CD8-positive, alpha-beta memory T cell (primary cell): ENCODE results near the gene CYP26C1. TPM values are rescaled to one million over a fixed set of nuclear protein-coding genes. Genes with fewer than 3 reads are reported as not detected.

ENCODE experiments used
- CTCF ChIA-PET: fragments of 350-600 bp; sonication (Branson Sonifier 250); formaldehyde crosslinking; loops from one replicate; lab custom pipeline; 2021; ENCODE audit warnings: antibody characterized with exemption; lab: Charles Lee
- POLR2A ChIA-PET: fragments of 350-600 bp; sonication (Branson Sonifier 250); formaldehyde crosslinking; loops from one replicate; lab custom pipeline; 2021; ENCODE audit warnings: antibody characterized with exemption; lab: Charles Lee
- DNase-seq, 5 donors: peaks; one replicate each; pipeline versions ENCODE4 v3.0.0 to v3.0.0-alpha.2; 2020 to 2022; ENCODE audit warnings: mixed read lengths in 1 of 5
- H3K27ac ChIP-seq: one replicate; pipeline ENCODE4 v1.7.0; 2013; ENCODE audit warnings: low read depth, mild to moderate bottlenecking, low read length, moderate library complexity
- H3K27me3 ChIP-seq: 2 replicates; pipeline ENCODE4 v1.7.0; 2013; ENCODE audit warnings: low read length, mild to moderate bottlenecking; ENCODE audit not compliant: insufficient read depth, poor library complexity, severe bottlenecking
- H3K36me3 ChIP-seq: 2 replicates; pipeline ENCODE4 v1.7.0; 2013; ENCODE audit warnings: mild to moderate bottlenecking, low read length, moderate library complexity; ENCODE audit not compliant: insufficient read depth
- H3K4me1 ChIP-seq: 2 replicates; pipeline ENCODE4 v1.7.0; 2013; ENCODE audit warnings: mild to moderate bottlenecking, low read length, moderate library complexity; ENCODE audit not compliant: insufficient read depth
- H3K4me3 ChIP-seq: 2 replicates; pipeline ENCODE4 v1.7.0; 2013; ENCODE audit warnings: mild to moderate bottlenecking, low read length
- H3K9me3 ChIP-seq: 2 replicates; pipeline ENCODE4 v1.7.0; 2013; ENCODE audit warnings: mild to moderate bottlenecking, low read length
- H3K27ac Mint-ChIP-seq, 8 donors: one replicate each; pipeline ENCODE4 v1.8.0; 2020 to 2021; ENCODE audit warnings: mixed read lengths in 8 of 8, mild to moderate bottlenecking in 6 of 8, inconsistent platforms in 3 of 8, moderate library complexity in 3 of 8
- H3K27me3 Mint-ChIP-seq, 2 donors: one replicate each; pipeline ENCODE4 v1.8.0; 2020 to 2021; ENCODE audit warnings: mixed read lengths in 2 of 2, mild to moderate bottlenecking in 1 of 2, moderate library complexity in 1 of 2
- H3K36me3 Mint-ChIP-seq, 3 donors: one replicate each; pipeline ENCODE4 v1.8.0; 2020 to 2021; ENCODE audit warnings: mixed read lengths in 3 of 3, inconsistent platforms in 1 of 3, mild to moderate bottlenecking in 1 of 3
- H3K4me1 Mint-ChIP-seq, 3 donors: one replicate each; pipeline ENCODE4 v1.8.0; 2020 to 2021; ENCODE audit warnings: mixed read lengths in 3 of 3, inconsistent platforms in 1 of 3, mild to moderate bottlenecking in 1 of 3
- H3K4me3 Mint-ChIP-seq, 7 donors: one replicate each; pipeline ENCODE4 v1.8.0; 2020 to 2021; ENCODE audit warnings: mixed read lengths in 7 of 7, mild to moderate bottlenecking in 6 of 7, moderate library complexity in 4 of 7, inconsistent platforms in 2 of 7
- H3K9me3 Mint-ChIP-seq, 5 donors: one replicate each; pipeline ENCODE4 v1.8.0; 2020 to 2022; ENCODE audit warnings: mixed read lengths in 5 of 5, mild to moderate bottlenecking in 3 of 5, moderate library complexity in 2 of 5, inconsistent platforms in 1 of 5
- polyA plus RNA-seq: library from polyadenylated mRNA; unstranded; fragments of 300-500 nt; fragmentation: Illumina TruSeq; gene quantifications from one replicate; pipeline ENCODE4 v1.2.3, GENCODE V29; 2021
- total RNA-seq, 2 experiments: library from RNA; stranded (reverse); gene quantifications; one replicate each; pipeline ENCODE4 v1.2.3, GENCODE V29; 2021

CYP26C1 gene
- total and polyA plus RNA-seq, 3 experiments from 2014 or later, result not detected

GRCh38 chr10:93072225-93072712, 11.7 kb downstream of the CYP26C1 start:
- Histone ChIP-seq H3K9me3 (no peaks in the 10 kb centered on the region), H3K27ac (peak overlapping the region; percentile 79), H3K36me3 (no peaks in the 10 kb centered on the region), H3K27me3 (peaks cover 21% of the 10 kb centered on the region), H3K4me3 (peak overlapping the region; percentile 26), H3K4me1 (peaks cover 4% of the 10 kb centered on the region)
- no peak for DNase-seq
- Mint-ChIP-seq H3K4me1 (peaks cover 27 to 61% (median 31%) of the 10 kb centered on the region in 3 donors), H3K4me3 (peak overlapping the region; percentile 52 to 69 (median 63)), H3K27me3 (peaks cover 62 to 78% of the 10 kb centered on the region in 2 donors), H3K36me3 (no peaks in the 10 kb centered on the region), H3K9me3 (peaks cover 0 to 2% (median 0%) of the 10 kb centered on the region in 5 donors), H3K27ac (no peak overlapping the region)
- POLR2A ChIA-PET, result no interaction called here
- CTCF ChIA-PET, result no interaction called here

- Mint-ChIP-seq H3K27me3 (peaks cover 57 to 76% of the 10 kb centered on the region in 2 donors), H3K9me3 (peaks cover 0 to 2% (median 0%) of the 10 kb centered on the region in 5 donors), H3K36me3 (no peaks in the 10 kb centered on the region), H3K4me1 (peaks cover 23 to 55% (median 28%) of the 10 kb centered on the region in 3 donors), H3K4me3 (peak overlapping the region in 6 of 7 donors; percentile 5 to 69 (median 58)), H3K27ac (no peak overlapping the region)
- CTCF ChIA-PET, result no interaction called here
- Histone ChIP-seq H3K27ac (peak overlapping the region; percentile 79), H3K27me3 (peaks cover 21% of the 10 kb centered on the region), H3K9me3 (no peaks in the 10 kb centered on the region), H3K4me3 (peak overlapping the region; percentile 26), H3K36me3 (no peaks in the 10 kb centered on the region), H3K4me1 (peaks cover 4% of the 10 kb centered on the region)
- no peak for DNase-seq
- POLR2A ChIA-PET, result no interaction called here
Observed at GRCh38 chr10:93072713-93073538, 12.3 kb downstream of the CYP26C1 start.

DNA sequence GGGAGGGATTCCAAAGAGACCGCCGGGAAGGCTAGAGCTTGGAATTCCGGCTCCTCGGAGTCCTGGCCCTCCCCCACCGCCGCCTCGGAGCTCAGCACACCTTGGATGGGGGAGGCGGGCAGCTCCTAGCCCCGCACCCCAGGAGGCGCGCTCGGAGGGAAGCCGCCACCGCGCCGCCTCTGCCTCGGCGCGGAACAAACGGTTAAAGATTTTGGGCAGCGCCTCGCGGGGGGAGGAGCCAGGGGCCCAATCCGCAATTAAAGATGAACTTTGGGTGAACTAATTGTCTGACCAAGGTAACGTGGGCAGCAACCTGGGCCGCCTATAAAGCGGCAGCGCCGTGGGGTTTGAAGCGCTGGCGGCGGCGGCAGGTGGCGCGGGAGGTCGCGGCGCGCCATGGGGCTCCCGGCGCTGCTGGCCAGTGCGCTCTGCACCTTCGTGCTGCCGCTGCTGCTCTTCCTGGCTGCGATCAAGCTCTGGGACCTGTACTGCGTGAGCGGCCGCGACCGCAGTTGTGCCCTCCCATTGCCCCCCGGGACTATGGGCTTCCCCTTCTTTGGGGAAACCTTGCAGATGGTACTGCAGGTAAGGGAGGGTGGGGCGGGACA, 13.0 kb downstream of the CYP26C1 start, which contains the start of gene CYP26A1:
TSS of gene CYP26A1 (plus strand) at position 355 of the 608 bp plus-strand sequence. CDS start at position 397, 42 bp downstream.
- Histone ChIP-seq H3K36me3 (no peaks in the 10 kb centered on the region), H3K4me3 (peak within 1 kb of the TSS; percentile 26), H3K27me3 (peaks cover 21% of the 10 kb centered on the region), H3K4me1 (peaks cover 4% of the 10 kb centered on the region), H3K9me3 (no peaks in the 10 kb centered on the region), H3K27ac (peak within 1 kb of the TSS; percentile 79)
- peaks cover 21 to 51% (median 25%) of the 10 kb centered on the region in 3 donors for H3K4me1 Mint-ChIP-seq
- peaks cover 0 to 2% (median 0%) of the 10 kb centered on the region in 5 donors for H3K9me3 Mint-ChIP-seq
- H3K36me3 Mint-ChIP-seq, result no peaks in the 10 kb centered on the region
- H3K27ac Mint-ChIP-seq, result no peak within 1 kb of the TSS
- CTCF ChIA-PET, result no interaction called here
- no peak for DNase-seq
- POLR2A ChIA-PET, result no interaction called here
- peak within 1 kb of the TSS; percentile 62 to 76 (median 70) for H3K4me3 Mint-ChIP-seq
- peaks cover 54 to 76% of the 10 kb centered on the region in 2 donors for H3K27me3 Mint-ChIP-seq

DNA sequence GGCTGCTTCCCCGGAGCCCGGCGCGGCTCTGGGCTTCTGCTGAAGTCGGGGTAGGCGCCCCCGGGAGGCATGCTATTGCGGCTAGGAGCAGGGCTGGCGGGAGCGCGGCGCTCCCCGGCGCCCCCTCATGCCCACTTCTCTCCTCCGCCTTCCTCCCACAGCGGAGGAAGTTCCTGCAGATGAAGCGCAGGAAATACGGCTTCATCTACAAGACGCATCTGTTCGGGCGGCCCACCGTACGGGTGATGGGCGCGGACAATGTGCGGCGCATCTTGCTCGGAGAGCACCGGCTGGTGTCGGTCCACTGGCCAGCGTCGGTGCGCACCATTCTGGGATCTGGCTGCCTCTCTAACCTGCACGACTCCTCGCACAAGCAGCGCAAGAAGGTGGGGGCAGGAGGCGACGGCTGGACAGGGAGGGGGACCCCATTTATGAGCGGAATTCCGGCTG, 13.6 kb downstream of the CYP26C1 start:
- Histone ChIP-seq H3K4me1 (peaks cover 4% of the 10 kb centered on the region), H3K9me3 (no peaks in the 10 kb centered on the region), H3K27ac (no peak overlapping the region), H3K4me3 (no peak overlapping the region), H3K27me3 (peaks cover 21% of the 10 kb centered on the region), H3K36me3 (no peaks in the 10 kb centered on the region)
- Mint-ChIP-seq H3K4me3 (peak overlapping the region; percentile 48 to 76 (median 70)), H3K27me3 (peaks cover 51 to 72% of the 10 kb centered on the region in 2 donors), H3K27ac (no peak overlapping the region), H3K36me3 (no peaks in the 10 kb centered on the region), H3K9me3 (peaks cover 0 to 2% (median 0%) of the 10 kb centered on the region in 5 donors), H3K4me1 (peaks cover 20 to 49% (median 23%) of the 10 kb centered on the region in 3 donors)
- CTCF ChIA-PET, result no interaction called here
- POLR2A ChIA-PET, result no interaction called here
- no peak for DNase-seq

DNA sequence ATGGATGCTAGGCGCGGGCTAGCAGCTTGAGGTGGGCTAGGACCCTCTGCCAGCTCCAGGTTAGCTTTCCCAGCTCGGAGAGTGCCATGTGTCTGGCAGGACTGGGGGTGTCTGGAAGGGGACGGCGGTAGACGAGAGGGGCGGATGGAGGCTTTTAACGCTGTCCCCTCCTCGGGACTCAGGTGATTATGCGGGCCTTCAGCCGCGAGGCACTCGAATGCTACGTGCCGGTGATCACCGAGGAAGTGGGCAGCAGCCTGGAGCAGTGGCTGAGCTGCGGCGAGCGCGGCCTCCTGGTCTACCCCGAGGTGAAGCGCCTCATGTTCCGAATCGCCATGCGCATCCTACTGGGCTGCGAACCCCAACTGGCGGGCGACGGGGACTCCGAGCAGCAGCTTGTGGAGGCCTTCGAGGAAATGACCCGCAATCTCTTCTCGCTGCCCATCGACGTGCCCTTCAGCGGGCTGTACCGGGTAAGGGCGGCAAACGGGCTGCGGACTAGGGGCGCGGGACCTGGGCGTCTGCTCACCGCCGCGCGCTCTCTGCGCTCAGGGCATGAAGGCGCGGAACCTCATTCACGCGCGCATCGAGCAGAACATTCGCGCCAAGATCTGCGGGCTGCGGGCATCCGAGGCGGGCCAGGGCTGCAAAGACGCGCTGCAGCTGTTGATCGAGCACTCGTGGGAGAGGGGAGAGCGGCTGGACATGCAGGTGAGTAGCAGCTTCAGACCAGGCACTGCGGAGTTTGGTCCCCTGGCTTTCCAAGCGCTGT, 14.2 kb downstream of the CYP26C1 start:
- Histone ChIP-seq H3K27me3 (peaks cover 26% of the 10 kb centered on the region), H3K4me3 (no peak overlapping the region), H3K9me3 (no peaks in the 10 kb centered on the region), H3K27ac (no peak overlapping the region), H3K36me3 (no peaks in the 10 kb centered on the region), H3K4me1 (peaks cover 4% of the 10 kb centered on the region)
- H3K4me3 Mint-ChIP-seq, result peak overlapping the region; percentile 62 to 76 (median 70)
- H3K27me3 Mint-ChIP-seq, result peaks cover 52 to 75% of the 10 kb centered on the region in 2 donors
- CTCF ChIA-PET, result interaction anchor here (0.9 to 1.3 kb wide), 2 partner anchors 12 to 13 kb away, joined by 3 read pairs; no protein-coding TSS in a partner anchor
- DNase-seq, result no peak
- no peaks in the 10 kb centered on the region for H3K36me3 Mint-ChIP-seq
- no peak overlapping the region for H3K27ac Mint-ChIP-seq
- POLR2A ChIA-PET, result no interaction called here
- peaks cover 20 to 49% (median 23%) of the 10 kb centered on the region in 3 donors for H3K4me1 Mint-ChIP-seq
- H3K9me3 Mint-ChIP-seq, result peaks cover 0 to 2% (median 0%) of the 10 kb centered on the region in 5 donors

DNA sequence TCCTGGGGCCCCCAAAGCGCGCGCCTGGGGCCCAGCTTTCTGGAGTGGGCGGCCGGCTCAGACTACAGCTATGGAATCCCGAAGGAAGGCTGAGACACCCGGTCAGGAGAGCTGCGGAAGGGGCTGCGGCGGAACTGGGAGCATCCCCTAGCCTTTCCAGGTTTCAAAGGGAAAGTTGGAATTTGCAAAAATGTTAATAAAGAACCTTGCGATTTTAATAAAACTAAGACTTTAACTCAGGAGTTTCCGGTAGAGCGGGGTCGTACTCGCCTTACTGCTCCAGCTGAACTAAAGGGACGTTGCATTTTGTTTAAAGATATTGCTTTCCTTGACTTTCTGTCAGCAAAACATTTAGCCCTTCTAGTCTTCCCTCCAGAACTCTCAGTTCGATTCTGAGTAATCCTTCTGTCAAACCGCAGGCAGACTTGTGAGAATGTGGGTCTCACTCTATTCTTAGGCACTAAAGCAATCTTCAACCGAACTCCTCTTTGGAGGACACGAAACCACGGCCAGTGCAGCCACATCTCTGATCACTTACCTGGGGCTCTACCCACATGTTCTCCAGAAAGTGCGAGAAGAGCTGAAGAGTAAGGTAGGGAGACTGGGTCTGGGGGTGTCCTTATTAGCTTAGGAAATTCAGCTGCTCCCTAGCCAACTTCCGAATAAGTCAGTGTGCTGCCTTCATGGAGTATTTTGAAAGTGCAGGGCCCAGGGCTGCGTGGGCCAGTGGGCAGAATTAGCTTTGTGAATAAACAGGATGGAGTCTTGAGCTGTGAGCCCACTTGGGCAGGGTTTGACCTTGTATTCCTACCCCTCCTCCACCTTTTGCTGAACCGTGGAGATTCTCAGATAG, 15.0 kb downstream of the CYP26C1 start:
- POLR2A ChIA-PET, result no interaction called here
- Histone ChIP-seq H3K36me3 (no peaks in the 10 kb centered on the region), H3K4me1 (peaks cover 4% of the 10 kb centered on the region), H3K27ac (no peak overlapping the region), H3K27me3 (peaks cover 21% of the 10 kb centered on the region), H3K4me3 (no peak overlapping the region), H3K9me3 (no peaks in the 10 kb centered on the region)
- H3K4me1 Mint-ChIP-seq, result peaks cover 23 to 51% (median 29%) of the 10 kb centered on the region in 3 donors
- H3K9me3 Mint-ChIP-seq, result peaks cover 0 to 2% (median 0%) of the 10 kb centered on the region in 5 donors
- H3K4me3 Mint-ChIP-seq, result peak overlapping the region in 6 of 7 donors; percentile 13 to 70 (median 49)
- CTCF ChIA-PET, result interaction anchor here (0.9 to 1.3 kb wide), 2 partner anchors 11 to 12 kb away, joined by 3 read pairs; no protein-coding TSS in a partner anchor
- no peak for DNase-seq
- peak overlapping the region in 1 of 8 donors; percentile 41 for H3K27ac Mint-ChIP-seq
- peaks cover 49 to 76% of the 10 kb centered on the region in 2 donors for H3K27me3 Mint-ChIP-seq
- H3K36me3 Mint-ChIP-seq, result no peaks in the 10 kb centered on the region

DNA sequence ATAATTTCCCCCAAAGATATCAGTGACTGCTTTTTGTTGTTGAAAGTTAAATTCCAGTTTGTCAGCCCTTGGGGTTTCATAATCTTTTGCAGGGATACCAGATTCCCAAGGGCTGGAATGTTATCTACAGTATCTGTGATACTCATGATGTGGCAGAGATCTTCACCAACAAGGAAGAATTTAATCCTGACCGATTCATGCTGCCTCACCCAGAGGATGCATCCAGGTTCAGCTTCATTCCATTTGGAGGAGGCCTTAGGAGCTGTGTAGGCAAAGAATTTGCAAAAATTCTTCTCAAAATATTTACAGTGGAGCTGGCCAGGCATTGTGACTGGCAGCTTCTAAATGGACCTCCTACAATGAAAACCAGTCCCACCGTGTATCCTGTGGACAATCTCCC, 16.3 kb downstream of the CYP26C1 start:
- POLR2A ChIA-PET, result no interaction called here

More for the DNA sequence above, 16.3 kb downstream of the CYP26C1 start:
- H3K9me3 Mint-ChIP-seq, result peaks cover 0 to 2% (median 0%) of the 10 kb centered on the region in 5 donors
- peaks cover 23 to 40% (median 23%) of the 10 kb centered on the region in 3 donors for H3K4me1 Mint-ChIP-seq
- H3K27me3 Mint-ChIP-seq, result peaks cover 45 to 76% of the 10 kb centered on the region in 2 donors
- peaks cover 26% of the 10 kb centered on the region for H3K27me3 ChIP-seq
- no peak overlapping the region for H3K4me3 ChIP-seq
- H3K36me3 Mint-ChIP-seq, result no peaks in the 10 kb centered on the region
- no peak overlapping the region for H3K4me3 Mint-ChIP-seq
- H3K27ac Mint-ChIP-seq, result no peak overlapping the region
- H3K27ac ChIP-seq, result no peak overlapping the region
- no peaks in the 10 kb centered on the region for H3K9me3 ChIP-seq
- no peak for DNase-seq
- H3K4me1 ChIP-seq, result peaks cover 4% of the 10 kb centered on the region
- CTCF ChIA-PET, result interaction anchor here (0.7 to 1.3 kb wide), 2 partner anchors 9 to 214 kb away, joined by 3 read pairs; no protein-coding TSS in a partner anchor
- H3K36me3 ChIP-seq, result no peaks in the 10 kb centered on the region
